NOMO-1 treated with DMSO at 0.1 percent for 48 hours (cell line): ENCODE data around the gene PKMYT1.

Source experiments
- DNase-seq: peaks from one replicate; lab custom pipeline; 2025; ENCODE audit not compliant: unreplicated experiment; lab: John Stamatoyannopoulos, UW

Gene PKMYT1

DNA sequence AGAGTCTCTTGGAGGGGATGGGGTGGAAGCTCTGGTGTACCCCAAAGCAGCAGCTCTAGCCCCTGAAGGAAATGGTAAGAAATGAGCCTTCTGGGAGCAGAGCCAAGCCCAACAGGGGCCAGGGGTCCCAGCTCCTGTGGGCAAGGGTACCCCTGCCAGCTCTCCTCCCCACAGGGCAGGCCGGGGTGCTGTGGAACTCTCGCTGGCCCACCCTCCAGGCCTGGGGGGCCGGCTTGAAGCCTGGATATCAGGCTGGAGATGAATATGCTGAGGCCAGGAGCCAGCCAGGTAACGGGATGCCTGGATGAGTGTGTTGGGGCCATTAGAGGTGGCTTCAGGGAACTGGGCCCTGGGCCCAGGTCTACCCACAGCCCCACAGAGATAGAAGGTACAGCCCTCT, 20.3 kb upstream of the PKMYT1 start:
- no peak for DNase-seq

DNA sequence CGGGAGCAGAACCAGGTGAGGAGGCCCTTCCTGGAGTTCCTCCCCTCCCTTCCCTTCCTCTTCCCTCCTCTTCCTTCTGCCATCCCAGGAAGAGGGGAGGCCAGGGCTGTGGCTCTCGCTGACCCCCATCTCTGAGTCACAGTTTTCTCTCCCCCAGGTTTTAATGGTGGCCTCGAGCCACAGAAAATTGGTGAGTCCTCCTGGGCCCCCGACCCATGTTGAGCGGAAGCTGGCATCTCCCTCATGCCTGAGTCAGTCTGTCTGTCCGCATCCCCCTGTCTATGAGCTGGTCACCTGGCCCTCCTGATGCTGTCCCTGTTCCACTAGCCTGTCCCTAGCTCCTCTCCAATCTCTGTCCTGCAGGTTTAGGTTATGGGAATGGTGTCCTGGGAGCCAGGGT, 19.7 kb upstream of the PKMYT1 start:
- DNase-seq = no peak

DNA sequence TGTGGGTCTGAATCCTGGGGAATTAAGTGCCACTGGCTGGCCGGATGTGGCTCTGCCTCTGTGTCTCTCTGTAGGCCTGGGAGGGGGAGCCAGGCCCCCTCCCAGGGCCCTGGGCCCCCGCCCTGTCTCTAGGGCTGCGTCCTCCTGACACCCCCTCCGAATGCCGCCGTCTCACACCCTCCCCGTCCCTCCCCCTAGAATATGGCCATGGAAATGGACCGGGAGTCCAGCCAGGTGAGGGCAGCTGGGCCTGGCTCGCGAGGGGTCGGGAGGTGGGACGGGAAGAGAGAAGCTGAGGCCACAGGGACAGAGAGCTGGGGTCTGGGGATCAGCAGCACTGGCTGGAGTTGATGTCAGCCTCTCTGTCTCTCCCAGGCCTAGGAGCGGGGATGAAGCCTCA, 16.1 kb upstream of the PKMYT1 start:
- DNase-seq = no peak

DNA sequence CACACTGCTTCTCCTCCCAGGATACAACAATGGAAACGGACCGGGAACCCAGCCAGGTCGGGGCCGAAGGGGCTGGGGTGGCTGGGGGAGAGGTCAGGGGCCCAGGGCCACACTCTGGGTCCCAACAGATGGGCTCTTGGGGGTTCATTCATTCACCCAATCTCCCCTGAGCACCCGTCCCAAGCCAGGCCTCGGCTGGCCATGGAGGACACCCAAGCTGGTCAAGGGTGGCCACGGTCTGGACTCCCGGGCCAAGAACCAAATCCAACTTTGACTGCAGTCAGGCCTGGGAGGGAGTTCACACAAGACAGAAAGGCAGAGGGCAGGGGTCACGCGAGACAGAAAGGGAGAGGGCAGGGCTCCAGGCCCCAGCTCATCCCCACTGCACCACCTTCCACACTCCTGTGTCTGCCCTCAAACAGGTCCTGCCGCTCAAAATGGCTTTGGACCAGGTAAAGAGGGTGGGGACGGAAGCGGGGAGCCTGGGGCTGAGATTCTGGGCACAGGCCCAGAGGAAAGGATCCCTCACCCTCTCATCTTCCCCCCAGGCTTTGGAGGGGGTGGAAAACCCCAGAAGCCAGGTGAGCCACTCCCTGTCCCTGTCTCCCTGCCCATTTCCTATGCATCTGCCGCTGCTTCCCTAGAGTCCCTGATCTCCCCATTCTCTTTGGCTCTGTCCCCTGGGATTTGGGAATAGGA, 12.3 kb upstream of the PKMYT1 start:
- no peak for DNase-seq

DNA sequence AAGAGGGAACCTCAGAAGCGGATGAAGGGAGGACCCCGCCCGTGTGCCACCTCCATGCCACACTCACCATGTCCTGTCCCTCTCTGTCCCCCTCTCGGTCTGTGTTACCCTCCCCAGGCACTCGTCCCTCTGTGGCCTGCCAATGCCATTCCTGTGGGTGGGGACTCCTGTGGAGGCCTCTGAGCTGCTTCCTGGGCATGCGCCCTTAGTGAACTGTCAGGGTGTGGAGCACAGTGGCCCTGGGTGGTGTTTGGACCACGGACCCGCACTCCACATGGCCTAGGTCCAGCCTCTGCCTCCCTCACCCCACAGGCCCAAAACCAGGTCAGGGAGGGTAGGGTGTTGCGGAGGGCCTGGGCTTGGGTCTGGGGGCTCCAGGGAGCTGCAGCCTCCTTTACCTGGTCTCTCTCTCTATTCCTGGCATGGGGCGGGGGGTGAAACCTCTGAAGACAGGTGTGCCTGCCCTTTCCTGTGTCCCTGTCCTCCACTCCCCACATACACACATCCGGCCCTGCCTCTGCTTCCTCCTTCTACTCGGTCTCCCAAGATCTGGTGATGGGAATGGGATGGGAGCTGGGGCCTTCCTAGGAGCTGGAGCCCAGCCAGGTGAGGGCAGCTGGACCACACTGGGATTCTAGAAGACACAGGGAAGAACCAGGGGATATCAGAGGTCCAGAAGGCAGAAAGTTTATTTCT, 11.5 kb upstream of the PKMYT1 start:
- DNase-seq = no peak

DNA sequence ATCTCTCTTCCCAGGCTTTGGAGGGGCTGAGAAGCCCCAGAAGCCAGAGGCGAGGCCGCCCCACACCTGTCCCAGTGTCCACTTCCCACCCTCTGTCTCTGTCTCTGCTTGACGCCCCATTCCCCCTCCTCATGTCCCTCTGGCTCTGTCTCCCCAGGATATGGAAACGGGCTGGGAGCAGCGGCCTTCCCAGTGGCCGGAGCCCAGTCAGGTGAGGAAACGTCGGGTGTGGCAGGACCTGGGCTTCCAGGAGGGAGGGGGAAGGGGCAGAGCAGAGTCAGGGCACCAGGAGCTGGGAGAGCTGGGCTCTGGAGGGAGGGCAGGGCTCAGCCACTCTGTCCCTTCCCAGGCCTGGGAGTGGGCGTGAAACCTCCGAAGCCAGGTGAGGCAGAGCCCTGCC, 10.6 kb upstream of the PKMYT1 start:
- no peak for DNase-seq

DNA sequence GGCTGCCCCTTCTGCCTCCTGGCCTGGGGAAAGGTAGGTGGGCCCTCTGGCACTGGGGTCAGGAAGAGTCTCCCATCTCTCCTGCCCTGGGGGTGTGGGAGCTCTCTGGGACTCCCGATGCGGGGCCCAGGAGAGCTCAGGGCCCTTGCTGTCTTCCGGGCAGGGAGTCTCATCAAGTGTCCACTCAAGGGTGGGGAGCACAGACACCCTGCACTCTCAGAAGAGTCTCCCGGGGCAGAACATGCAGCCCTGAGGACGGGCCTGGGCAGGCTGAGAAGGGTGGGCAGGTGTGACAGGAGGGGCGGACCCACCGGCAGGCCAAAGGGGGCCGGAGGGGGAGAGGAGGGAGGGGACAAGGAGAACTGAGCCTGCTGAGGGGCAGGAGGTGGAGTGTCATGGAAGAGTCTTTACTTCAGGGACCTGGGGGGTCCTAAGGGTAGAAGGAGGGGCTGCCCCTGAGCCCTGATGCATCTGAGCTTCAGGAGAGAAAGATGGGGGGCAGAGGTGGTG, 8.4 kb upstream of the PKMYT1 start:
- DNase-seq = no peak

DNA sequence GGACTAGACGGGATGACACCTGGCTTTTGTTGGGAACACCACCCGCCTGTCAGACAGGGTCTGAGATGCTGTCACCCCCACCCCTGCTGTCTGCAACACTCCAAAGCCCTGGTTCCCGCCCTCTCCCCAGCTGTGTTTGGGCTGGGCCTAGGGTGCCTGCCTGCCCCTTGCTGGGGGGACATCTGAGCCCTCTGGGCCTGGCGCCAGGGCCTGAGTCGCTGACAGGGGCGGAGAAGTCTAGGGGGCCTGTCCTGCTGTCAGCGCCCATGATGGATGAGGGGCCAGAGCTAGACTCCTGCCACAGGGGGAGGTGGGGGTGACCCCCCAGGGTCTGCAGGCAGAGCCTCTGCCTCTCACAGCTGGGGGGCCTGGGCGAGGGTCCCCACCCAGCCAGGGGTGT, 7.6 kb upstream of the PKMYT1 start:
- no peak for DNase-seq

DNA sequence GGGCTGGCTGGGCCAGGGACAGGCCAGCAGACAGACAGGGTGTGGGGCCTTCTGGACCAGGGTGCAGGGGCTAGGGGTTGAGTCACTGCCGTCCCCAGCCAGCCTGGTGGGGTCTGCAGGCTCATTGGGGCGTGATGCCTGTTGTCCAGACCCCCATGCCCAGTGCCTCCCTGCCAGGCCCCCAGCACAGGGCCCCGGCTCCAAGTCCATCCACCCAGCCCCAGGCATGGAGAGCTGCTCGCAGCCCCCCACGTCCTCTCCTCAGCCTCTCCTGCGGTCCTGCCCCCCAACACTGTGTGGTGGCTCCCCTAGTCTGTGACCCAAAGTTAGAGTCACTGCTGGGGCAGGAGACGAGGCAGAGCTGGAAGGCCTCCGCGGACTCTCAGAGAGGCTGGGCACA, 7.0 kb upstream of the PKMYT1 start:
- DNase-seq = no peak

DNA sequence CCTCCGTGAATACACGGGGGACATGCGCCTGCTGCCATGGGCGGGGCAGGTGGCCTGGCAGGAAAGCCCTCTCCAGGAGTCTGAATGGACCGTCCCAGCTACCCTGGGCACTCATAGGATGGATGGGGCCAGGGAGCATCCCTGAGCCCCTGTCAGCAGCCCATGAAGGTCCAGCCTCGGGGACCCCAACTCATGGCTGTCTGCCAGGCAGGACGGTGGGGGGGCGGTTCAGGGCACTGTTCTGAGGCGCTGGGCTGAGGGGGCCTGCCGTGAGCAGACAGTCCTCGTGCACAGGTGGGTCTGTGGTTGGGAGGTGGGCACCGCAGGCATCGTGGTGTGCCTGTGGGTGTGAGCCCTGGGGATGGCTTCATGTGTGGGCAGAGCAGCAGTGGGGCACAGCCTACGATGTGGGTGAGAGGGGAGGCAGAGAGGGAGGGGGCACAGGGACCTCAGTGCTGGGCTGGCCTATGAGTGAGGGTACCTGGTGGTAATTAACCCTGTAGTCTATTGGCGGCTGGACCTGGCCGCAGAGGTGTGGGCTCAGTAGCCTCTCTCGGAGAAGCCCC, 6.5 kb upstream of the PKMYT1 start:
- no peak for DNase-seq

DNA sequence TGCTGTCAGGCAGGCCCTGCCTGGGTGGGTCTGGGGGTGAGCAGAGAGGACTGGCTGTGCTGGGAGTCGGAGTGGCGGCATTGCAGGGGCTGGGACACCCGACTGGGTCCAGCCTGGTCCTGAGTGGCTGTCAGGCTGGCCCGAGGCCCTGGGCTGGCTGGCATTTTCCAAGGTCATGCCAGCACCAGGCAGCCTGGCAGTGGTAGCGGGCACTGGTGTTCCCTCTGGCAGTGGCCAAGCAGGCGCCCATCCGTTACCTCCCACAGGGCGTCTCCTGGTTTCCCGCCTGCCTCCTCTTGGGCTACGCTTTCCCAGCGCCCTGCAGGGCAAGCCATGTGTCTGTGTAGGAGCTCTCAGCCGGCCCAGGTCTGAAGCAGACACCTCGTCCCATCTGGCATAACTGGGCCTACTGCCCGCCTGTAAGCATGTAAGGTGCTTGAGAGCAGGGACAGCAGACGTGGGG, 5.7 kb upstream of the PKMYT1 start:
- DNase-seq = no peak

DNA sequence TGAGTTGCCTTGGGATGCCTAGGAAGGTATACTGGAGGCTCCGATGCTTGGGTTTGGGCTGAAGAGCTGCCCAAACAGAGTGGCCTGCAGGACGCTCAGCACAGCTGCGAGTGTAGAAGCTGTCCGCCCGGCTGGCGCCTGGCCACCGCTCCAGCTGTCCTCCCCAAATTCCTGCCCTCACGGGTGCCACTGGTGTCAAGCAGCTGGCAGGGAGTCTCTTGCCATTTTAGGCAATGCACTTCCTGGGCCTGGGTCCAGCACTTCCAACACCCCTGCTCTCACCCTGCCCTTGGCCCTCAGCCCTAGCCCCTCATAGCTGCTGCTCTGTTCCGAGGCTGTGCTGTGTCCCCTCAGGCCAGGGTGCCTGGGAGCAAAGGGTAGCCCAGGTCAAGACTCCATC, 5.2 kb upstream of the PKMYT1 start:
- DNase-seq = no peak

DNA sequence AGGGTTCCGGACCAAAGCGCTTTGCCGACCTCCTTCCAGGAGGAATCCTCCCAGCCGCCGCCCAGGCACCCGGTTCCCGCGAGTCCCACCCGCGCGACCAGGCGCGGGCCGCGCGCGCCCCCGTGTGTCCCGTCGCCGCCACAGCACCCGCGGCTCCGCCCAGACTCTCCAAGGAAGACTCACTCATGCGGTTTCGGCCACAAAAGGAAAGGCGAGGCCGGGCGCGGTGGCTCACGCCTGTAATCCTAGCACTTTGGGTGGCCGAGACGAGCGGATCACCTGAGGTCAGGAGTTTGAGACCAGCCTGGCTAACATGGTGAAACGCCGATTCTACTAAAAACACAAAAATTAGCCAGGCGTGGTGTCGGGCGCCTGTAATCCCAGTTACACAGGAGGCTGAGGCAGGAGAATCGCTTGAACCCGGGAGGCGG, 3.5 kb upstream of the PKMYT1 start:
- peak; percentile 67 for DNase-seq

DNA sequence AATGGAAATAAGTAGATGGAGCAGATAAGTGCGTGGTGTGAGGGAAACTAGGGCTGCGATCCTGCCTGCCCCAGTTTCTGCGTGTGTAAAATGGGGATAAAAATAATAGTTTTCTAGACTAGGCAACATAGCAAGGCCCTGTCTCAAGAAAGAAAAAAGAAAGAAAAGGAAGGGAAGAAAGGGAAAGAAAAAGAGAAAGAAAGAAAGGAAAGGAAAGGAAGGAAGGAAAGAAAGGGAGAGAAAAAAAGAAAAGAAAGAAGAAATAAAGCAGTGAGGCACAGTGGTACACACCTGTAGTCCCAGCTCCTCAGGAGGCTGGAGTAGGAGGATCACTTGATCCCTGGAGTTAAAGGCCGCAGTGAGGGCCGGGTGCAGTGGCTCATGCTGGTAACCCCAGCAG, 2.2 kb upstream of the PKMYT1 start:
- DNase-seq = no peak

DNA sequence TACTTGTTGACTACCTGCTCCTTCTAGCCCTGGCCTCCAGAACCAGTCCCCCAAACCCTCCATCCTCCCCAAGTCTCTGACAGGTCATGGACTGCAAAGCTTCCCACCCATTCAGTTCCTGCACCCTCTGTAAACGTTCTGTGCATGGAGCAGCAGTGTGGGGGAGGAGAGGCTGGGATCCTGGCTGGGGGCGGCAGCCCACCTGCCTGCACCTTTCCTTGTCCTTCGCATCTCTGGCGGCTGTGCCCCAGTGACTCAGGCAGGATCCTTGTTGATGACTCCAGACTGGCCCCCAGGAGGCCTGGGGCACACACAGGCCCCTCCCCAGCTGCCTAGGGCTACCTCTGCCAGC, 1.6 kb upstream of the PKMYT1 start:
- no peak for DNase-seq

DNA sequence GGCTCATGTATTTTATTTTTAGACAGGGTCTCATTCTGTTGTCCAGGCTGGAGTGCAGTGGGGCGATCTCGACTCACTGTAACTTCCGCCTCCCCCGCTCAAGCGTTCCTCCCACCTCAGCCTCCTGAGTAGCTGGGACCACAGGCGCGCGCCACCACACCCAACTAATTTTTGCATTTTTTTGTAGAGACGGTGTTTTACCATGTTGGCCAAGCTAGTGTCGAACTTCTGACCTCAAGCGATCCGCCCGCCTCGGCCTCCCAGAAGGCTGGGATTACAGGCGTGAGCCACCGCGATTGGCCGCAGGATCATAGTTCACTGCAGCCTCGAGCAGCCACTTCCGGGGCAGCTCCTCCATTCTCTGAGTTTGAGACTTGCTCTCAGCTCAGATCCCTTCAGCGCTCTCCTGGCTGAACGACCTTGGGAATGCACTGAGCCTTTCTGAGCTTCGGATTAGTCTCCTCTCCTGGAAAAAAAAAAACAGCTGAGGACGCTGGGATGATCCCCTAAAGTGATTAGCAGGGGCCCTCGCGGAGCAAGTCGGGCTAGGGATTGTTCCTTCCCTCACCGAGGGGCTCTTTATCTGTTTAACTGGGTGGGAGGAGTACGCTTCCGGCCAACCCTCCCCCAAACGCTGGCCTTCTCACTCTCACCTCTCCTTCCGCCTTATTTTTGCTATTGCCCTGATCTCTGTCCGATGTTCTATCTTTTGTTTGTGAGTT, 1.1 kb upstream of the PKMYT1 start:
- no peak for DNase-seq

DNA sequence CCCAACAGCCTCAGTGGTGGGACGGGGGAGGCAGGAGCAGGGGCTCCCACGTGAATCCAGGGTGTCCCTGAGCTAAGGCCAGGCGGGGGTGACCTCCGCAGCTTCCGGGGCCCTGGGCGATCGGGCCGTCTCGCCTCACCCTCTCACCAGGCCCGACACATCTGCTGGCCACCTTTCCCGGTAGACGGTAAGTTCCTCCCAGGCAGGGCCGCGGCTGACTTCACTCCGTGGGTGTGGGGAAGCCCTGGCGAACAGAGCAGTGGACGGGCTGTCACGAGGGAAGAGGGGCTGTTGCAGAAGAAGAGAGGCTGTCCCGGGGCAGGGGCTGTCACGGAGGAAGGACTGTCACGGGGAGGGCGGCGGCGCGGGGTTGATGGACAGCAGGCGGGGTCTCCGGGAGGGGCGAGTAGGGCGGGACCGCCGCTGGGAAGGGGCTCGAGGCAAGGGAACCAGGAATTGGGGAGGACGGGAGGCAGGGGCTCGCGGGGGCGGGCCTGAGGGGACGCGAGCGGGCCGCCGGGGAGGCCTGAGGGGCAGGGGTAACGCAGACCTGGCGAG, 498 bp downstream of the PKMYT1 start:
- DNase-seq = peak; percentile 10

DNA sequence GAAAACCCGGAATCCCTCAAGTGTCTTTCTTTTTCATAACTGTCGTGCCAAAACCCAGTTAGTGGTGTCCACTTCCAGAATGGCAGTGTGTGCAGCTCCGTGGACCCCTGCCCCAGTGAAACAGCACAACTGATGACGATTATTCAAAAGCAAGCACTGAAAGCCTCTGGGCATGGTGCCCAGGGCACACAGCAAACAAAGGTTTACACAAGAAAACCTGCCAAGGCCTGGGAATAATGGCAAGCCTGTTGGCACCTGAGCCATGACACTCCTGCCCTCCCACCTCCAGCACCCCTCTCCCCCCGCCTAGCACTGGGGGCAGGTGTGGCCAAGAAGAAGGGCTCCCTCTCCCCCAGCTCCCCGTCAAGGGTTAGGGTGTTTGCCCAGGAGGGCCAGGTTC, 2.8 kb downstream of the PKMYT1 start:
- DNase-seq = no peak

DNA sequence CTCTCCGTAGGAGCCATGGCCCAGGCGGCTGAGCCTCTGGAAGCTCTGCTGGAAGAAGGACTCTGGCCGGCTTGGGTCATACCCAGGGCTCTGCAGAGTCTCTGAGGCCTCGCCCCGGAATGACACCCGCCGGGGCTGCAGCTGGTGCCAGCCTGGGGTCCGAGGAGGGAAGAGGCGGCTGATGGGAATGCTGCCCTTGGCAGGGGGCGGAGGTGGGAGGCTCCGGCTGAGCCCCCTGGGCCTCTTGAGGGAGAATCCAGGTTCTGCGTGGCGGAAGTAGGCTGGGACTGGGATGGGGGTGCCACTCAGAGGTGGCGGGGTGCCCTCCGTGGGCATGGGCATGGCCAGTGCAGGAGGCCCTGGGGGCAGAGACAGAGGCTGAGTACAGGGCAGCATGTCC, 3.6 kb downstream of the PKMYT1 start:
- no peak for DNase-seq

DNA sequence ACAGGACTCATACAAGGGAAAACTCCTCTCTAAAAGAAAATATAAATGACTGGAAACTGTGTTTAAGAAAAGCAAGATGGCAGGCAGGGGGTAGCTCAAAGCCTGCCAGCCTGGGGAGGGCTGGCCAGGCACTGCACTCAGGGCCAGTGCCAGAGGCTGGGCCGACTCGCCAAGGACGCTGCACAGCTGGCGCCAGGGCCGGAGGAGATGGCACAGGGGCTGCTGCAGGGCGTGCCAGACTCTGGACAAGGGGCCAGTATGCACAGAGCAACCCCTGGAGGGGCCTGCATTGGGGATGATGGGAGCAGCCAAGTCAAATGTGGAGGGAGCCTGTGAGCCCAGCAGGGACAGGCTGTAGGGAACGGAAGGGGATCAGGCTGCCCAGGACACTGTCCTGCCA, 4.0 kb downstream of the PKMYT1 start:
- DNase-seq = no peak

DNA sequence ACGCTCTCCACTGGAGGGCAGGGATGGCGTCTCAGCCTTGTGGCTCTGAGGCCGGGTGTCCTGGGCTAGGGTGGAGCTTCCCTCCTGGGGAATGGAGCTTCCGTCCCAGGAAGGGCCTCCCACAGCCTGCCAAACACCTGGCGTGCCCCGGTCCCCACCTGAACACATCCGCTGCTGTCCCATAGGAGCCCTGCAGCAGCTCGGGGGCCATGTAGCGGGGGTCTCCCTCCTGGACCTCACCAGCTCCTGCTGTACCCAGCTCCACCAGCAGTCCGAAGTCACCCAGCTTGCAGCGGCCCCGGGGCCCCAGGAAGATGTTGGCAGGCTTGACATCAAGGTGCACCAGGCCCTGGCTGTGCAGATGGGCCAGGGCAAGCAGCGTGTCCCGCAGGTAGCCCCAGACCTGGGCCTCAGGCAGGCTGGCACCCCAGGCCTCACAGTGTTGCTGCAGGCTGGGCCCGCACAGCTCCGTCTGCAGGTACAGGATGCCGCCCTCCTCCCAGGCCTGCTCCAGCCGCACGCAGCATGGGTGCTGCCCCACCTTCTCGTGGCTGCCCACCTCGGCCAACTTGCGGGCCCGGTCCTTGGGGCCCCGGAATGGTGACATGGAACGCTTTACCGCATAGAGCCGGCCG, 5.0 kb downstream of the PKMYT1 start:
- DNase-seq = no peak
